Measurements from ENCODE around the gene RPL5. TPM values are rescaled to one million over a fixed set of nuclear protein-coding genes. Genes with fewer than 3 reads are reported as not detected.

The RPL5 gene
- total and polyA plus RNA-seq, 2 experiments from 2014 or later = 726 to 1,737 TPM

- Histone ChIP-seq H3K36me3 (replicated peaks; ENCODE audit: insufficient read depth, low read depth) (peaks cover 3% of the 10 kb centered on the region), H3K9me2 (replicated peaks; ENCODE audit: insufficient read depth) (no peaks in the 10 kb centered on the region), H3K79me2 (peaks cover 33% of the 10 kb centered on the region), H2AFZ (no peak overlapping the region), H3K27ac (no peak overlapping the region), H3K4me1 (ENCODE audit: insufficient read depth) (no peaks in the 10 kb centered on the region), H3K4me3 (no peak overlapping the region), H4K20me1 (ENCODE audit: insufficient read depth, poor library complexity, severe bottlenecking) (peaks cover 41% of the 10 kb centered on the region), H3K27me3 (no peaks in the 10 kb centered on the region), H3K9me3 (ENCODE audit: low read depth) (no peaks in the 10 kb centered on the region), H3K4me2 (no peak overlapping the region)
- no peak for DNase-seq (ENCODE audit: low spot score)
- 91% methylated on average over 4 of the region's 4 CpGs for WGBS (ENCODE audit: low lambda C conversion rate, missing lambda C conversion rate)
- TF ChIP-seq EZH2phosphoT487 (IDR thresholded peaks at IDR 0.05; ENCODE audit: low read depth, severe bottlenecking, unreplicated experiment) (no peak), CTCF (IDR thresholded peaks at IDR 0.05; ENCODE audit: poor library complexity) (no peak), EZH2 (IDR thresholded peaks at IDR 0.05; ENCODE audit: borderline replicate concordance) (no peak)
These were observed 10.5 kb downstream of the RPL5 start for GRCh38 chr1:92842082-92843045.

- Histone ChIP-seq H3K4me3 (no peak overlapping the region), H3K79me2 (peaks cover 26% of the 10 kb centered on the region), H3K4me1 (ENCODE audit: insufficient read depth) (no peaks in the 10 kb centered on the region), H3K27me3 (no peaks in the 10 kb centered on the region), H4K20me1 (ENCODE audit: insufficient read depth, poor library complexity, severe bottlenecking) (peaks cover 34% of the 10 kb centered on the region), H3K36me3 (replicated peaks; ENCODE audit: insufficient read depth, low read depth) (peaks cover 3% of the 10 kb centered on the region), H3K4me2 (no peak overlapping the region), H3K9me2 (replicated peaks; ENCODE audit: insufficient read depth) (no peaks in the 10 kb centered on the region), H2AFZ (no peak overlapping the region), H3K27ac (no peak overlapping the region), H3K9me3 (ENCODE audit: low read depth) (no peaks in the 10 kb centered on the region)
- DNase-seq (ENCODE audit: low spot score) = no peak
- WGBS (ENCODE audit: low lambda C conversion rate, missing lambda C conversion rate) = 47% methylated on average over 2 of the region's 2 CpGs
- TF ChIP-seq EZH2 (IDR thresholded peaks at IDR 0.05; ENCODE audit: borderline replicate concordance) (no peak), CTCF (IDR thresholded peaks at IDR 0.05; ENCODE audit: poor library complexity) (no peak), EZH2phosphoT487 (IDR thresholded peaks at IDR 0.05; ENCODE audit: low read depth, severe bottlenecking, unreplicated experiment) (no peak)
These were observed 11.2 kb downstream of the RPL5 start for GRCh38 chr1:92843046-92843423.

- Histone ChIP-seq H3K9me2 (replicated peaks; ENCODE audit: insufficient read depth) (no peaks in the 10 kb centered on the region), H3K27ac (no peak overlapping the region), H3K4me2 (no peak overlapping the region), H3K36me3 (replicated peaks; ENCODE audit: insufficient read depth, low read depth) (peaks cover 3% of the 10 kb centered on the region), H3K4me1 (ENCODE audit: insufficient read depth) (no peaks in the 10 kb centered on the region), H2AFZ (no peak overlapping the region), H3K27me3 (no peaks in the 10 kb centered on the region), H4K20me1 (ENCODE audit: insufficient read depth, poor library complexity, severe bottlenecking) (peaks cover 27% of the 10 kb centered on the region), H3K9me3 (ENCODE audit: low read depth) (no peaks in the 10 kb centered on the region), H3K79me2 (peaks cover 20% of the 10 kb centered on the region), H3K4me3 (no peak overlapping the region)
- DNase-seq (ENCODE audit: low spot score) = no peak
- TF ChIP-seq CTCF (IDR thresholded peaks at IDR 0.05; ENCODE audit: poor library complexity) (no peak), EZH2phosphoT487 (IDR thresholded peaks at IDR 0.05; ENCODE audit: low read depth, severe bottlenecking, unreplicated experiment) (no peak), EZH2 (IDR thresholded peaks at IDR 0.05; ENCODE audit: borderline replicate concordance) (no peak)
- WGBS (ENCODE audit: low lambda C conversion rate, missing lambda C conversion rate) = 94% methylated on average over 8 of the region's 8 CpGs
These were observed 11.9 kb downstream of the RPL5 start for GRCh38 chr1:92843429-92844352.
